SIG-M5 treated with dmso at 0.1 percent for 504 hours (cell line): ENCODE measurements around the gene POU2AF2.
"Not testable (repeated sequence)": the region's sequence is repeated elsewhere in the genome, so short reads cannot be mapped to it uniquely, and the experiment has no call there.

ENCODE experiments used
- DNase-seq: peaks from one replicate; lab custom pipeline; 2025; ENCODE audit not compliant: unreplicated experiment; lab: John Stamatoyannopoulos, UW

Gene POU2AF2

GRCh38 chr11:111301004-111301841, 55.7 kb downstream of the POU2AF2 start:
- DNase-seq: no peak

GRCh38 chr11:111301842-111302118, 56.3 kb downstream of the POU2AF2 start:
- DNase-seq: no peak

DNA sequence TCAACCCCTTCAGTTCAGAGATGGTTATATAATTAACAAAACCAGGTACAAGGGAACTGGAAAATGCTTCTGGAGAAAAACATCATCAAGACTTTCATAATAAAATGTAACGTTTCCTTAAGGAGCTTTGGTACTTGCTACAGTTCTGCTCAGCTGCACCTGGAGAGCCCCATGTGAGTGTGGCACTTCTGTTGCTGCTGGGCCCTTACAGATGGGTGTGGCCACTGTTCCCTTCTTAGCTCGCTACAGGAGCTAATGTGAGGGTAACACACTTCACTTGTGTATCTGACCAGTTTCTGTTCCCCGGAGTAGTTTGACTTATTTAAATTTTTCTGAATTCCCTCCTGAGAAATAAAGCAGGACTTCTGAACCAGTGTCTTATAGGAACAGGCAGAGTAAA, 56.8 kb downstream of the POU2AF2 start:
- DNase-seq: no peak

GRCh38 chr11:111303461-111303860, 57.9 kb downstream of the POU2AF2 start:
- peak; percentile 29 for DNase-seq

DNA sequence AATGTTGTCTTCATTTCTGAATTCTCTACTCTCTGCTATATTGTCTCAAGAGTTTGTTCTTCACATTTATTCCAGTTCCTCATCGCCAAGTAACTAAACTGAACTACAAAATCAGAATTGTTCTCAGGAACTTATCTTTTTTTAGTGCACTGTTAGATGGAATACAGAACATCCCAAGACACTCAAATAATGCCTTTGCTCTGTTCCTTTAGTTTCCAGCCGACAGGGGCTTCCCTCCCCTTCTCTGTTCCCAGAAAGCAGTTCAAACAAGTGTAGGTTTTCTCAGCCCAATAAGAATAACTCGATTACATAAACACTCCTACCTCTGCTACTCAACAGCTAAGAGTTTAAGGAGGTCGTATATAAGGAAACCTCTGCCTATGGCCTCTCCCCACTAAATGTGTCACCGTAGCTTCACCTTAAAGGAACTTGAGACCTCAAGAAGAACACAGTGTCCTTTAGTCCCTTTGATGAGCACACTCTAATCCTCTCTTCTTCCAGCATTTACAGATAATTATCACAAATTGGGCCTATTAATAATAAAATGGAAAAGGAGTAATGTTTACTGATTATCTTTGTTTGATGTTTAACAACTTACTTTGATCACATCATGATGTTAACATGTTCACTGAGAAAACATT, 59.8 kb downstream of the POU2AF2 start:
- DNase-seq: no peak

- DNase-seq: peak; percentile 9
These were observed 60.4 kb downstream of the POU2AF2 start for GRCh38 chr11:111305876-111306275.

DNA sequence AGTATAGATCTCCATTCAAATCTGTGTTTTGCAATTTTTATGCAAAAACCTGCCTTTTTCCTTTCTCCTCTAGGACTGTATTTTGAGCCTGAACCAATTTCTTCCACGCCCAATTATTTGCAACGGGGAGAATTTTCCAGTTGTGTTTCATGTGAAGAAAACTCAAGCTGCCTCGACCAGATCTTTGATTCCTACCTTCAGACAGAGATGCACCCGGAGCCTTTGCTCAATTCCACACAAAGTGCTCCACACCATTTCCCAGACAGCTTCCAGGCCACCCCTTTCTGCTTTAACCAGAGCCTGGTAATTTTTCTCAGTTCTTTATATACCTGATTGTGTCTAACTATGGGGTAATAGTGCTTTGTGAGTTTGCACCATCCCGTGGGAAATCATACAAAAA, 60.8 kb downstream of the POU2AF2 start:
- DNase-seq: no peak

DNA sequence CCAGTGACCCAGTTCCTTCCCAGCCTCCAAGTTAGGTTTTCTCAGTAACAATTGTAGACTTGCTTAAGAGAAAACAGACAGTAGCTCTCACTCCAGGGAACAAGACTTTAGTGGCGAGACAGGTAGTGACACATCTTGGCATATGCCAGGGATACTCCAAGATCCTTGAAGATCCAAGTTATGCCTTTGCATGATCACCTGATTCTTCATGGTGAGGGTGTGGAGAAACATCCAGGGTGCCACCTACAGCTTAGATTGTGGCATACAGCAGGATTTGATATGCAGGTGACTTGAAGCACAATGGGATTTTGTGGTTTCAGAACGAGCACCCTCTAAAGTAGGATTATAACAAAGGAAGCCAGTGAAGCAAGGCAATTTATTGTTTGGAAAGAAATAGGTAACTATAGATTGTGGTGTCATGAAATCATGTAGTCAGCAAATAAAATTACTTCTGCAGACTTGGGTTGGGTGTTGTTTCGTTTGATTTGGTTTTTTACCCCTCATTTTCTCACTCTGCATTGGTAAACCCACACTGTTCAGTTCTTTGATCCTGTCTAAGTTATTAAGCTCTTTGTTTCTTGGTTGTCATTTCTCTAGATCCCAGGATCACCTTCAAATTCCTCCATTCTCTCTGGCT, 62.1 kb downstream of the POU2AF2 start:
- no peak for DNase-seq

DNA sequence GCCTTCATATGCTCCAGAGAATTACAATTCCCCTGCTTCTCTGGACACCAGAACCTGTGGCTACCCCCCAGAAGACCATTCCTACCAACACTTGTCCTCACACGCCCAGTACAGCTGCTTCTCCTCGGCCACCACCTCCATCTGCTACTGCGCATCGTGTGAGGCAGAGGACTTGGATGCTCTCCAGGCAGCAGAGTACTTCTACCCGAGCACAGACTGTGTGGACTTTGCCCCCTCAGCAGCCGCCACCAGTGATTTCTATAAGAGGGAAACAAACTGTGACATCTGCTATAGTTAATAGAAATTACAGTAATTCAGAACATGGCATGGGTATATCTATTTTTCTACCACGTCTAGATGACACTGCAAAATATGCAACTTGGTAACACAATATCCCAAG, 62.6 kb downstream of the POU2AF2 start:
- DNase-seq: no peak

DNA sequence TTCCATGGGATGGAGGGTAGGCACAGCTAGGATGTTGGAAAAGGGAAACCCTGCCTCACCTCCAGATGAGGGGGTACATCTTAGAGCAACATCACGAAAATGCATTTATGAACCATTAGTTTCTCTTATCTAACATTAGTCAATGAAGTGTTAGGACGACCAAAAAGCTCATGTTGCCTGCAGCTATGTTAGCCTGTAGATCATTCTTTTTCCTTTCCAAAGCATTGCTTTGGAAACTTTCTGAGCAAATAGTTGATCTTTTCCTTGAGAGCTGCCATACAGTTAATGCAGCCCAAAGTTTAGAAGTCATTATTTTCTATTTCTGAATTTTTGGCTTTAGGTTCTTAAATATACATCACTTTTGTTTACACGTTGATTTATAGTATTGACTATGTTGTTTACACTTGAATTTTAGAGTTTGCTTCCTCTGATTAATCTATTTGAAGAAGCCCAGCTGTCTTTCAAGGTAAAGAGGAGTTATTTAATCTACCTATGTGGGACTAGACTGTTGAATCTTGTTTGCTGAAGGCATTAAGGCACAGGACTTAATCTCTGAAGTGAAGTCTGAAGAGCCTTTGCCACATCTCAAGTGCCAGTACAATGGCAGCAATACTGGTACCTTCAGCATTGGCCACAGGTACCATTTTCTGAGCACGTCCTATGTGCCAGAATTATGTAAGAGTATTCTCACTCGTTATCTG, 63.8 kb downstream of the POU2AF2 start:
- no peak for DNase-seq

- no peak for DNase-seq
These were observed 64.6 kb downstream of the POU2AF2 start for GRCh38 chr11:111310088-111310487.

DNA sequence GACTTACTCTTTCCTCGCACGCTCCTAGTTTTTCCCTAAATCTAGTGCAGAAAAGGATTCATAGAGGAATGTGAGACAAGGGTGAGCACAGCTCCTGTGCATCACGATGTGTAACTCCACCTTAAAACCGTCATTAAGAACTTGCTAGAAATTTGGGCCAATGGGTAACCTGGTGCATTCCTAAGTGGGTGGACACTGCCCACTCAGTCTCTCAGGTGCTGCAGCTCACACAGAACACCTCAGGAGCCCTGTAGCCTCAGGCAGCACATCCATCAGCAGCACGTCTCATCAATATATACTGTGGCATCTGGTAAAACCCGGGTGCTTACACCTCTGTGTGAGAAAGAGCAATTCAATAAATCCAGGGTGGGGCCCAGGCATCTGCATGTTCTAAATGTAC, 65.2 kb downstream of the POU2AF2 start:
- DNase-seq: no peak

DNA sequence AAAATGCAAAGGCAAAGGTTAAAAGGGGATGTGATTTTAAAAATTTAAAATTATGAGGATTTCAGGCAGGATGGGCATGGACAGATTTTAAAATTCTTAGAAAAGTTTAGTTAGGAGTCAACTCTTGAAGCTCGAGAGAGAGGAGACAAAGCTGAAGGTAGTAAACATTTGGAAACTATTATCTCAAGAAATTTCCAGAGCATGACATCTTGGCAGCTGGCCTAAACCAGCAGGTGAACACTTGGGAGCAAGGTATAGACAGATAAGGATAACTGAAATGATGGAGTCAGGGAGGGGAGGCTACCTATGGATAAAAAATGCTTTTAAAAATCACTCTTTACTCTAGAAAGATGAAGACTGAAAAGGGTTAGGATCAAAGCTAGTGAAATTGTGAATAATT, 66.6 kb downstream of the POU2AF2 start:
- no peak for DNase-seq

DNA sequence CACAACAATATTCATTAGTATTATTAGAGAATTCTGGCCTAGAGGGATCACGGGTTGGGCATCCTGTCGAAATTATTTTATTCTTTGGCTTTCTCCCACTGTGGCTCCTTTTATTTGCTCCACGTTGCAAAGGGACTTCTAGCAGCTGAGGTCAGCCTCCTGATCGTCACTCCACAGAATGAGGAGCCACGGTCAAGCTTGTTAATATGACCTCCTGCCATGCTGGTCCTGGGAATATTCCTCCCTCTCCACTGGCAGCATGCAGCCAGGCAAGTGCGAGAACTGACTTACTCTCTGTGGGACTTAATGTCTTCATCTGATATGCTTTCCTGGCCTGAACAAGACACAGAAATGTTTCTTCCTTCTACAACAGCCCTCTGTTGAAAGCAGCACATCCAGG, 73.8 kb downstream of the POU2AF2 start:
- no peak for DNase-seq

GRCh38 chr11:111320199-111320598, 74.7 kb downstream of the POU2AF2 start:
- DNase-seq: not testable (repeated sequence)

- DNase-seq: no peak
These were observed 75.4 kb downstream of the POU2AF2 start for GRCh38 chr11:111320728-111321568.

DNA sequence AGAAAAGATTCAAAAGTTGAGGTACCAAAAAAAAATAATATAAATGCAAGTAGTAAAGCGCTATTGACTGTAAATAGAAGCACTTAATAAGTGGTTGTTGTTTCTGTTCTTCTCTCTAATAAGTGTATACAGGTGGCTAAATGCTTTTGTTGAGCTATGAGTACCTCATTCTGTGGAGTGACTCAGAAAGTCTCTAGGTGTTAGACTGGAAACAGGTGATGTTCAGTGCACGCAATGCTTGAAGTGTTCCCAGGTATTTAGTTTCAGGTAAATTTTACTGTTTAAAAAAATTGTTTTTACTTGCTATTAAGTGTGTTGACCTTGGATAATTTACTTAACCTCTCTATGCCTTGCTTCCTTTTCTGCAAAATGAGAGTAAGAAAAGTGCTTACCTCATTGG, 77.0 kb downstream of the POU2AF2 start:
- no peak for DNase-seq

GRCh38 chr11:111324277-111324720, 78.8 kb downstream of the POU2AF2 start:
- DNase-seq: no peak

DNA sequence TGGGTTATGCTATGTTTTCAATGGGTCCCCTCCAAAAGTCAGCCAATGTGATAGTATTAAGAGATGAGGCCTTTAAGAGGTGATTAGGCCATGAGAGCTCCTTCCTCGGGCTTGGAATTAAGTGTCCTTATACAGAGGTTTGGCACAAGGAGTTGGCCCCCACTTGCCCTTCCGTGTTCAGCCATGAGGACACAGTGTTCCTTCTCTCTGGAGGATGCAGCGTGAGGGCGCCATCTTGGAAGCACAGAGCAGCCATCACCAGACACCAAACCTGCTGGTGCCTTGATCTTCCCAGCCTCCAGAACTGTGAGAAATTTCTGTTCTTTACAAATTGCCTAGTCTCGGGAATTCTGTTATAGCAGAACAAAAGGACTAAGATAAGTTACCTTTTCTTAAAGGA, 79.7 kb downstream of the POU2AF2 start:
- DNase-seq: no peak

DNA sequence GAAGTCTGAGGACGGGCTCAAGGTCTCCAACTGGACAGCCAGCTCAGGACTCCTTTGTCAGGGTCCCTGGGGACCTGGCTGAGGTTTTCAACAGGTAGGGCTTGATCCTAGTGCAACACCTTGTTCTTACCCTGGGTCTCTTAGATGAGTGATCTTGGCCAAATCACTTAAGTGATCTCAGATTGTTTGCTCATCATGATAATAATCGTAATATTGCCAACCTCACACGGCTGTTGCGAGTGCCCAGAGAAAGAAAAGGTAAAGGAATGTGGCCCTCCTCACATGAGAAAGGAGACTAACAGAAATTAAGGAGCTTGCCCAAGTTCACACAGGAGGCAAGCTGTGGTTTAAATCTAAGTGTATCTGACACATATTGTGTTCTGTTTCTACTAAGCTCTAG, 81.3 kb downstream of the POU2AF2 start:
- DNase-seq: no peak
